Measurements from ENCODE around the gene BSPH1. TPM values are rescaled to one million over a fixed set of nuclear protein-coding genes. Genes with fewer than 3 reads are reported as not detected.

BSPH1 gene
- total RNA-seq (not detected), polyA plus RNA-seq (not detected), total RNA-seq (0 reads per million in 6 experiments)

GRCh38 chr19:47992070-47992469, at the start of gene BSPH1:
Gene BSPH1, minus strand, starts transcription at chr19:47992170. Its CDS starts 89 bp downstream, at chr19:47992081.
- no peak within 1 kb of the TSS for H3K27ac Mint-ChIP-seq
- H3K9me3 Mint-ChIP-seq = no peaks in the 10 kb centered on the region

GRCh38 chr19:48036765-48037164, 44.8 kb upstream of the BSPH1 start:
- Mint-ChIP-seq H3K27ac (no peak overlapping the region), H3K4me1 (peaks cover 0 to 1% (median 0%) of the 10 kb centered on the region in 4 donors), H3K36me3 (peaks cover 0 to 33% (median 0%) of the 10 kb centered on the region in 3 donors), H3K4me3 (no peak overlapping the region), H3K9me3 (peaks cover 0 to 27% (median 13%) of the 10 kb centered on the region in 9 donors), H3K27me3 (peaks cover 22 to 63% (median 40%) of the 10 kb centered on the region in 5 donors)
- no peak for ATAC-seq
- POLR2A ChIA-PET = no interaction called here
- DNase-seq = no peak

More at GRCh38 chr19:47992070-47992469, at the start of gene BSPH1:
- POLR2A ChIA-PET = no interaction called here
- H3K4me3 Mint-ChIP-seq = no peak within 1 kb of the TSS
- peaks cover 19 to 50% (median 32%) of the 10 kb centered on the region in 5 donors for H3K27me3 Mint-ChIP-seq
- ATAC-seq (no peak), DNase-seq (no peak)
- H3K4me1 Mint-ChIP-seq = no peaks in the 10 kb centered on the region
- no peaks in the 10 kb centered on the region for H3K36me3 Mint-ChIP-seq

- Mint-ChIP-seq H3K4me1 (no peaks in the 10 kb centered on the region), H3K27ac (no peak overlapping the region), H3K27me3 (peaks cover 14 to 50% (median 27%) of the 10 kb centered on the region in 5 donors), H3K36me3 (peaks cover 0 to 17% (median 0%) of the 10 kb centered on the region in 3 donors), H3K9me3 (peaks cover 0 to 18% (median 13%) of the 10 kb centered on the region in 9 donors), H3K4me3 (no peak overlapping the region)
- ATAC-seq = no peak
- POLR2A ChIA-PET = no interaction called here
- DNase-seq = no peak
These were observed 41.6 kb upstream of the BSPH1 start for GRCh38 chr19:48033604-48034003.

GRCh38 chr19:48030073-48030472, 38.1 kb upstream of the BSPH1 start:
- no peak overlapping the region for H3K4me3 Mint-ChIP-seq
- H3K27ac Mint-ChIP-seq = no peak overlapping the region
- peaks cover 0 to 2% (median 0%) of the 10 kb centered on the region in 3 donors for H3K36me3 Mint-ChIP-seq
- H3K9me3 Mint-ChIP-seq = peaks cover 0 to 4% (median 0%) of the 10 kb centered on the region in 9 donors
- DNase-seq (no peak), ATAC-seq (no peak)
- H3K4me1 Mint-ChIP-seq = no peaks in the 10 kb centered on the region
- peaks cover 21 to 63% (median 46%) of the 10 kb centered on the region in 5 donors for H3K27me3 Mint-ChIP-seq
- POLR2A ChIA-PET = no interaction called here

GRCh38 chr19:48029431-48029830, 37.5 kb upstream of the BSPH1 start:
- Mint-ChIP-seq H3K36me3 (peaks cover 0 to 2% (median 0%) of the 10 kb centered on the region in 3 donors), H3K4me1 (no peaks in the 10 kb centered on the region), H3K27me3 (peaks cover 22 to 68% (median 46%) of the 10 kb centered on the region in 5 donors), H3K27ac (no peak overlapping the region), H3K4me3 (no peak overlapping the region), H3K9me3 (peaks cover 0 to 4% (median 0%) of the 10 kb centered on the region in 9 donors)
- no peak for DNase-seq
- no peak for ATAC-seq
- POLR2A ChIA-PET = no interaction called here

GRCh38 chr19:48025480-48025879, 33.5 kb upstream of the BSPH1 start:
- Mint-ChIP-seq H3K27ac (peak overlapping the region in 1 of 10 donors; percentile 5), H3K9me3 (peaks cover 0 to 4% (median 0%) of the 10 kb centered on the region in 9 donors)
- no peak for DNase-seq

GRCh38 chr19:48023518-48023917, 31.5 kb upstream of the BSPH1 start:
- ATAC-seq = no peak
- Mint-ChIP-seq H3K4me1 (no peaks in the 10 kb centered on the region), H3K4me3 (no peak overlapping the region), H3K9me3 (peaks cover 0 to 4% (median 0%) of the 10 kb centered on the region in 9 donors), H3K36me3 (peaks cover 0 to 2% (median 0%) of the 10 kb centered on the region in 3 donors), H3K27ac (no peak overlapping the region), H3K27me3 (peaks cover 18 to 74% (median 47%) of the 10 kb centered on the region in 5 donors)
- no peak for DNase-seq
- POLR2A ChIA-PET = interaction anchor here (0.7 kb wide), 1 partner anchor 87 kb away, joined by 3 read pairs; no protein-coding TSS in a partner anchor

More at GRCh38 chr19:48025480-48025879, 33.5 kb upstream of the BSPH1 start:
- Mint-ChIP-seq H3K36me3 (peaks cover 0 to 2% (median 0%) of the 10 kb centered on the region in 3 donors), H3K4me1 (no peaks in the 10 kb centered on the region), H3K4me3 (no peak overlapping the region), H3K27me3 (peaks cover 21 to 72% (median 47%) of the 10 kb centered on the region in 5 donors)
- POLR2A ChIA-PET = no interaction called here
- no peak for ATAC-seq

GRCh38 chr19:48023011-48023410, 31.0 kb upstream of the BSPH1 start:
- Mint-ChIP-seq H3K36me3 (peaks cover 0 to 2% (median 0%) of the 10 kb centered on the region in 3 donors), H3K4me3 (no peak overlapping the region), H3K4me1 (no peaks in the 10 kb centered on the region), H3K27ac (no peak overlapping the region), H3K27me3 (peaks cover 21 to 74% (median 48%) of the 10 kb centered on the region in 5 donors), H3K9me3 (peaks cover 0 to 4% (median 0%) of the 10 kb centered on the region in 9 donors)
- POLR2A ChIA-PET = no interaction called here
- no peak for ATAC-seq
- DNase-seq = no peak

- POLR2A ChIA-PET = no interaction called here
- no peak for DNase-seq
- Mint-ChIP-seq H3K4me3 (no peak overlapping the region), H3K36me3 (no peaks in the 10 kb centered on the region), H3K4me1 (no peaks in the 10 kb centered on the region), H3K27me3 (peaks cover 23 to 79% (median 44%) of the 10 kb centered on the region in 5 donors), H3K9me3 (peaks cover 0 to 3% (median 0%) of the 10 kb centered on the region in 9 donors), H3K27ac (no peak overlapping the region)
- no peak for ATAC-seq
These were observed 28.7 kb upstream of the BSPH1 start for GRCh38 chr19:48020686-48021085.

- Mint-ChIP-seq H3K36me3 (no peaks in the 10 kb centered on the region), H3K4me3 (no peak overlapping the region), H3K27me3 (peaks cover 13 to 38% (median 21%) of the 10 kb centered on the region in 5 donors), H3K27ac (no peak overlapping the region), H3K9me3 (peaks cover 0 to 17% (median 8%) of the 10 kb centered on the region in 9 donors), H3K4me1 (no peaks in the 10 kb centered on the region)
- DNase-seq (no peak), ATAC-seq (no peak)
- POLR2A ChIA-PET = no interaction called here
These were observed 19.2 kb upstream of the BSPH1 start for GRCh38 chr19:48010932-48011758.

GRCh38 chr19:48006762-48007161, 14.8 kb upstream of the BSPH1 start:
- Mint-ChIP-seq H3K4me1 (no peaks in the 10 kb centered on the region), H3K36me3 (no peaks in the 10 kb centered on the region), H3K9me3 (peaks cover 0 to 13% (median 5%) of the 10 kb centered on the region in 9 donors), H3K27ac (no peak overlapping the region), H3K27me3 (peaks cover 17 to 47% (median 33%) of the 10 kb centered on the region in 5 donors), H3K4me3 (no peak overlapping the region)
- POLR2A ChIA-PET = no interaction called here
- no peak for DNase-seq
- ATAC-seq = no peak

GRCh38 chr19:48004236-48004635, 12.3 kb upstream of the BSPH1 start:
- peaks cover 14 to 50% (median 33%) of the 10 kb centered on the region in 5 donors for H3K27me3 Mint-ChIP-seq
- no peaks in the 10 kb centered on the region for H3K4me1 Mint-ChIP-seq
- POLR2A ChIA-PET = no interaction called here
- H3K4me3 Mint-ChIP-seq = no peak overlapping the region
- DNase-seq (no peak), ATAC-seq (no peak)
- peaks cover 0 to 12% (median 4%) of the 10 kb centered on the region in 9 donors for H3K9me3 Mint-ChIP-seq
- H3K36me3 Mint-ChIP-seq = no peaks in the 10 kb centered on the region
- no peak overlapping the region for H3K27ac Mint-ChIP-seq

- Mint-ChIP-seq H3K27me3 (peaks cover 9 to 41% (median 24%) of the 10 kb centered on the region in 5 donors), H3K27ac (no peak overlapping the region), H3K4me1 (no peaks in the 10 kb centered on the region), H3K36me3 (no peaks in the 10 kb centered on the region), H3K4me3 (no peak overlapping the region), H3K9me3 (peaks cover 0 to 5% (median 0%) of the 10 kb centered on the region in 9 donors)
- no peak for ATAC-seq
- DNase-seq = no peak
- POLR2A ChIA-PET = no interaction called here
These were observed 8.9 kb upstream of the BSPH1 start for GRCh38 chr19:48000846-48001245.

Measured in naive thymus-derived CD8-positive, alpha-beta T cell (primary cell).